HG02870 (cell line): ENCODE measurements around the gene IFRD1.
"Not testable (repeated sequence)": the region's sequence is repeated elsewhere in the genome, so short reads cannot be mapped to it uniquely, and the experiment has no call there.

Experiments used
- ATAC-seq: cut with Tn5 transposase; IDR thresholded peaks from one replicate; pipeline ENCODE4 v1.9.1; 2021; ENCODE audit warnings: mild to moderate bottlenecking, moderate library complexity; ENCODE audit not compliant: unreplicated experiment

IFRD1 gene

DNA sequence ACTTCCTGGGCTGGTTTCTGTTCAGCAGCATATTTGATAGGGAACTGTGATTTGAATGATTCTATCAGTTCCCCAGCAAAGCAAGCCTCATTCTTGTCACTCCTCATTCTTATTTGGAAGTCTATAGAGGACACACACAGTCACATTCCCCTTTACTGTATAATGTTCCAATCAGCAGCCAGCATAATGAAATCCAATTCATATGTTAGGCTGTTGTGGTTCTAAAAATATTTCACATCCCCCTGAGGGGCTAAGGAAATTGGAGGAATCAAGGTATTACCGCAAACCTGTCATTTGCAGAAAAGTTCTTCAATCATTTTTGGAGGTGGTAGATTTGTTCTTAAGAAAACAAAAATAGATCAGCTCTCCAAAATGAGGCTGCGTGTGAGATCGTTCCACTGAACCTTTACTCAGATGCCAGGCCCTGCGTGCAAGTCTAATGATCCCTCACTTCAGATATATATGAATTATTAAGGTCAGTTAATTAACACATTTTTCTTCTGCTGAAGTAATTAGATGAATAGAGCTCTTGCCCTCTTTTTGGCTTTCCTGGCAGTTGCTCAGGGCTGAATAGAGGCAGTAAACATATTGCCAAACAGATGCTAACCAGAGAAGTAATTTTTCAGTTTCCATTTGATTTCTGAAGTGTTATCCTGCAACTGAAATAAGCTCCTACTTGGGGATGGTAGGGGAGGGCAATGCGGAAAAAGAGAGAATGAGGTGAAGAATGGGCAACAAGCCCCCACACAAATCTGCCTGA lies 62.4 kb downstream of the IFRD1 start:
- ATAC-seq, result no peak

DNA sequence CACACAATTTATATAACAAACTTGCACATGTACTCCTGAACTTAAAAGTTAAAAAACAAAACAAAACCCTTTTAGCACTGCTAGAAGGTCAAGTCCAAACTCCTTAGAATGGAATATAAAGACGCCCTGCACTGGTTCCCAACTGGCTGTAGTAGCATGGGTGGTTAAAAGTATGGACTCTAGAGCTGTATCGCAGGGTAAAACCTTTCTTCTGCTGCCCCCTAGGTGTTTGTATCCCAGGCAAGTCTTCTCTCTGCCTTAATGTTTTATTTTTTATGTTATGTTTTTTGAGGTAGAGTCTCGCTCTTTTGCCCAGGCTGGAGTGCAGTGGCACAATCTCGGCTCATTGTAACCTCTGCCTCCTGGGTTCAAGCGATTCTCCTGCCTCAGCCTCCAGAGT lies 65.7 kb downstream of the IFRD1 start:
- ATAC-seq, result no peak

DNA sequence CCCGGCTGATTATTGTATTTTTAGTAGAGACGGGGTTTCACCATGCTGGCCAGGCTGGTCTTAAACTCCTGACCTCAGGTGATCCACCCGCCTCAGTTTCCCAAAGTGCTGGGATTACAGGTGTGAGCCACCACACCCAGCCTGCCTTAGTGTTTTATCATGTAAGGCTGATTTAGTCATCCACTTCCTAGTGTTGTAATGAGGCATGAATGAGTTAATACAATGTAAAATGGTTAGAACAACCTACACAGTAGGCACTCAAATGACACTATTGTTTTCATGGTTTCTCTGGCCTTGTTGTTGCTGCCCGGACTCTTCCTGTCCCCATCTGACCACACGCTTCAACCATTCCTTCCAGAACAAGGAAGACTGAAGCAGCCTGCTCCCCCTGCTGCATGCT lies 66.2 kb downstream of the IFRD1 start:
- ATAC-seq, result not testable (repeated sequence)

DNA sequence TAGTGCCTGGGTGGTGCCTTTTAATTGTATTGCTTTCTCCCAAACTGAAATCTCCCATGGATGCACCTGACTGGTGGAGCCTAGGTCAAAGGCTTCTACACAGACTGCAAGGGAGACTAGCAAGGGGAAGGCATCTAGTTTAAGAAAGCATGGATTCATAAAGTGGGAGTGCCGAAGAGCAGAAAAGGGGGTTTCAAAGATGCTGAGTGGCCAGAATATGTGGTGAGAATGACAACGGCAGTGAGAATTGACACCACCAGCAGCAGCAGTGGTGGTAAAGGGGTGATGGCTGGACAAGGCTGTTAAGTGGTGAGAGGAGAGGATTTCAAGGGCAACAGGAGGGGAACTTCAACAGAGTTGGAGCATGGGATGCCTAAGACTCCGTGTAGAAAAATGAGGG lies 67.2 kb downstream of the IFRD1 start:
- ATAC-seq, result no peak

DNA sequence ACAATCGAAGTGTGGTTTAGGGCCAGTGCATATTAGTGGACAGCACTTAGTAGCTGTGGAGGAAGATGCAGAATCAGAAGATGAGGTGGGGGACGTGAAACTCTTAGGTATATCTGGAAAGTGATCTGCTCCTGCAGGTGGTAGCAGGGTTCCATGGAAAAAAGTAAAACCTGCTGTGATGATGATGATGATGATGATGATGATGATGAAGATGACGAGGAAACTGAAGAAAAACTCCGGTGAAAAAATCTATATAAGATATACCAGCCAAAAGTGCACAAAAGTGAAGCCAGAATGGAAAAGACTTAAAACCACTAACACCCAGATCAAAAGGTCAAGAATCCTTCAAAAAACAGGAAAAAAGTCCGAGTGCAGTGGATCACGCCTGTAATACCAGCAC lies 70.5 kb downstream of the IFRD1 start:
- ATAC-seq, result no peak

DNA sequence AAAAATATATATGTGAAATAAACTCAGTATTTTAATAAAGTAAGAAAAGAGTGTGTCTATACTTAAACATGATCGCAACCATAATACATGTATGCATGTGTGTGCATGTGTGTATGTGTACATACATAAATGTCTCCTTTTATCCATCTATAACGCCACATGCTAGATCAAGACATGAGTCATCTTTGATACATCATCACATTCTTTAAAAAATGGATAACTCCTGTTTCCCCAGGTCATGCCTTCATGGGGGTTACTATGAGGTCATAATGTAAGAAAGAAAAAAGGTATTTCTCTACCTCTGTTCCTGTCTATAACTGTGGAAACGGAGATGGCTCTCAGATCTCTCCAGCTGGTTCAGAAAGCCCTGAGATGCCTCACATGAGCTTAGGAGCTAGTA lies 71.7 kb downstream of the IFRD1 start:
- no peak for ATAC-seq

DNA sequence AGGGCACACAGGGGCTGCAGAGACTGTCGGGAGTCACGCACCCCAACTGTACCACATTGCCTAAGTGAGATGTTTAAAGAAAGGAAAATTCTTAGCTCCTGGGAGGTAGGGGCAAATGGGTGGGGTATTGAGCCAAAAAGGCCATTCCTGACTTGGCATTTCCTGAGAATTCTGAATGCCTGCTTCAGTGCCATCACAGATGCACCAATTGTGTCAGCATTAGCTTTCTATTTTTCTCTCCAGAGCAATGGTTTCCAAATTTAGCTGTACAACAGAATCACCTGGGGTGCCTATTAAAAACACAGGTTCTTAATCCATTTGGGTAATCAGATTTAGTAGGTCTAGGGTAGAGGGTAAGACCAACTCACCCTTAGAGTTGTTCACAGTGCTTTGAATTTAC lies 73.6 kb downstream of the IFRD1 start:
- ATAC-seq, result no peak
